ENCODE results near the gene ATP6V1C2.
"Not testable (repeated sequence)": the region's sequence is repeated elsewhere in the genome, so short reads cannot be mapped to it uniquely, and the experiment has no call there.

DNA sequence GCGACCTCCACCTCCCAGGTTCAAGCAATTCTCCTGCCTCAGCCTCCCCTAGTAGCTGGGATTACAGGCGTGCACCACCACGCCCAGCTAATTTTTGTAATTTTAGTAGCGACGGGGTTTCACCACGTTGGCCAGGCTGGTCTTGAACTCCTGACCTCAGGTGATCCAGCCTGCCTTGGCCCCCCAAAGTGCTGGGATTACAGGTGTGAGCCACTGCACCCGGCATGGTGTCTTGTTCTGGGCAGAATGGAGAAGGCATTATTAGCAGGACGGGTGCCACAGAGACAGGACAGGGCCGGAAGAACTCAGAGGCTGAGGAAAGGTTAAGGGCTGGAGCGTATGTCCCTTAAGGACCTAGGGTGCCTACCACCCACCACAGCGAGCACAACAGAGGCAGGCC lies 59.4 kb downstream of the ATP6V1C2 start:
- not testable (repeated sequence) for TF ChIP-seq SUZ12 (IDR thresholded peaks at IDR 0.05; ENCODE audit: extremely low read depth, insufficient read depth, insufficient read length); YY1 (IDR thresholded peaks at IDR 0.05; ENCODE audit: insufficient read depth, insufficient read length)

Measured in NT2/D1 (cell line).